NOMO-1 (cell line): ENCODE results near the gene ZNF487.

ENCODE experiments used
- DNase-seq, 2 experiments: peaks; one replicate each; lab custom pipeline; 2025; ENCODE audit not compliant: unreplicated experiment in 2 of 2; lab: John Stamatoyannopoulos, UW

The ZNF487 gene

GRCh38 chr10:43482319-43483078, 45.6 kb downstream of the ZNF487 start:
- DNase-seq = no peak

GRCh38 chr10:43491855-43492254, 54.9 kb downstream of the ZNF487 start:
- DNase-seq = no peak

GRCh38 chr10:43502931-43503330, 66.0 kb downstream of the ZNF487 start:
- DNase-seq = no peak

GRCh38 chr10:43524434-43525247, 87.7 kb downstream of the ZNF487 start:
- DNase-seq = no peak
